Thymus (tissue), 11 donors: ENCODE measurements around the gene JAM3. TPM values are rescaled to one million over a fixed set of nuclear protein-coding genes. Genes with fewer than 3 reads are reported as not detected.

Source experiments
- DNase-seq, 9 donors: peaks; one replicate each; pipeline ENCODE4 v3.0.0-alpha.2; 2013; ENCODE audit warnings: low spot score in 9 of 9, low read depth in 6 of 9, missing footprints in 1 of 9
- H3K27ac ChIP-seq, 2 donors: one replicate each; pipeline ENCODE4 v1.5.1; 2013; ENCODE audit warnings: control low read depth in 1 of 2, low read depth in 1 of 2, low read length in 1 of 2, mild to moderate bottlenecking in 1 of 2, moderate library complexity in 1 of 2
- H3K27me3 ChIP-seq, 2 donors: one replicate each; pipeline ENCODE4 v1.5.1; 2013; ENCODE audit warnings: low read length in 1 of 2; ENCODE audit not compliant: control insufficient read depth in 2 of 2, insufficient read depth in 1 of 2
- H3K36me3 ChIP-seq, 2 donors: one replicate each; pipeline ENCODE4 v1.5.1; 2013; ENCODE audit warnings: low read length in 1 of 2, mild to moderate bottlenecking in 1 of 2, moderate library complexity in 1 of 2; ENCODE audit not compliant: control insufficient read depth in 2 of 2, insufficient read depth in 2 of 2
- H3K4me1 ChIP-seq, 2 donors: one replicate each; pipeline ENCODE4 v1.5.1; 2013; ENCODE audit warnings: low read length in 2 of 2; ENCODE audit not compliant: control insufficient read depth in 2 of 2, insufficient read depth in 2 of 2
- H3K4me3 ChIP-seq, 2 donors: one replicate each; pipeline ENCODE4 v1.5.1; 2013; ENCODE audit warnings: low read length in 2 of 2, control low read depth in 1 of 2, mild to moderate bottlenecking in 1 of 2
- H3K9me3 ChIP-seq, 2 donors: one replicate each; pipeline ENCODE4 v1.5.1; 2013; ENCODE audit warnings: low read length in 1 of 2, mild to moderate bottlenecking in 1 of 2; ENCODE audit not compliant: control insufficient read depth in 2 of 2, insufficient read depth in 1 of 2
- WGBS: extraction: QIAGEN DNeasy Blood & Tissue Kit; methylation state at CpG from one replicate; pipeline ENCODE4 v1.1.7; 2013; 5-methylcytosine and 5-hydroxymethylcytosine counted together
- polyA plus RNA-seq: library from polyadenylated mRNA; stranded (reverse); fragments of 200-250 nt; gene quantifications from one replicate; pipeline ENCODE4 v1.2.3, GENCODE V29; 2013
- total RNA-seq: library from RNA; stranded (reverse); fragments of 120-200 nt; gene quantifications from one replicate; pipeline ENCODE4 v1.2.4, GENCODE V29; 2013
- donor health status: healthy.

JAM3 gene
- total and polyA plus RNA-seq, 2 donors: 15.8 to 19.3 TPM

GRCh38 chr11:134043821-134044420 is 25.0 kb upstream of the JAM3 start:
- Histone ChIP-seq H3K9me3 (no peaks in the 10 kb centered on the region), H3K4me1 (no peaks in the 10 kb centered on the region), H3K36me3 (no peaks in the 10 kb centered on the region), H3K4me3 (no peak overlapping the region), H3K27ac (no peak overlapping the region), H3K27me3 (peaks cover 0 to 11% of the 10 kb centered on the region in 2 donors)
- WGBS: 95% methylated on average over 9 of the region's 9 CpGs
- no peak for DNase-seq

DNA sequence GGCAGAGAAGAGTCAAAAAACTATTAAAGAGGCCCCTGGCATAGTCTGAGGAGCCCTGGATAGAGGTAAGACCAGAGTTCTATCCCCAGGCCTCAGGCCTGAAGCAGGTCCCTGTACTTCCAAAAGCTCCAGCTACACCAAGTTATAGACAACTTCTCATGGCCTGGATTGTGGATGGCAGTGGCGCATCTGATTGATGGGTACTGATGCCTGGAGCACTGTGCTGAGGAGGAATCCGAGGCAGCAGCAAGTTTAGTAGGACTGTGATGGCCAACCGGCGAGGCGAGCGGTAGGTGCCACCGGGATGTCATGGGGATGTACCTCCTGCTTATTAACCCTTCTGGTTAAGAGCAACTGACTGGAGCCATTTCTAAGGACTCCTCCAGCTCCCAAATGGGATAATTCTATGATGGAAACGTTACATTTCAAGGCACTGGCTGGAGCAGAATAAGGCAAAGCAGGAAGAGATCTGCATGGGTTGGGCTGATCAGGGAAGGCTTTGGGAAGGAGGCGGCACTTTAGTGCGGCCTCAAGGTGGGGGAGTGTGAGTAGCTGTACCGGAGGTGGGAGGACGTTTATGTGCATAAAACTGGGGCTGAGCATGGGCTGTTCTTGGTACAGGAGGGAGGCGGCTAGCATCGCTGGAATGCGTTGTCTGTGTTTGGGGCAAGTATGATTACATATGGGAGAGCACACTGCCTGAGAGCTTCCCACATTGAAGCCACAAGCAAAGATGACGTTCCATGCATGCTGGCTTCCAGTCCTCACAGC is 24.2 kb upstream of the JAM3 start:
- Histone ChIP-seq H3K4me3 (no peak overlapping the region), H3K27ac (no peak overlapping the region), H3K9me3 (no peaks in the 10 kb centered on the region), H3K4me1 (no peaks in the 10 kb centered on the region), H3K36me3 (no peaks in the 10 kb centered on the region), H3K27me3 (peaks cover 0 to 11% of the 10 kb centered on the region in 2 donors)
- DNase-seq: no peak
- WGBS: 97% methylated on average over 16 of the region's 16 CpGs

DNA sequence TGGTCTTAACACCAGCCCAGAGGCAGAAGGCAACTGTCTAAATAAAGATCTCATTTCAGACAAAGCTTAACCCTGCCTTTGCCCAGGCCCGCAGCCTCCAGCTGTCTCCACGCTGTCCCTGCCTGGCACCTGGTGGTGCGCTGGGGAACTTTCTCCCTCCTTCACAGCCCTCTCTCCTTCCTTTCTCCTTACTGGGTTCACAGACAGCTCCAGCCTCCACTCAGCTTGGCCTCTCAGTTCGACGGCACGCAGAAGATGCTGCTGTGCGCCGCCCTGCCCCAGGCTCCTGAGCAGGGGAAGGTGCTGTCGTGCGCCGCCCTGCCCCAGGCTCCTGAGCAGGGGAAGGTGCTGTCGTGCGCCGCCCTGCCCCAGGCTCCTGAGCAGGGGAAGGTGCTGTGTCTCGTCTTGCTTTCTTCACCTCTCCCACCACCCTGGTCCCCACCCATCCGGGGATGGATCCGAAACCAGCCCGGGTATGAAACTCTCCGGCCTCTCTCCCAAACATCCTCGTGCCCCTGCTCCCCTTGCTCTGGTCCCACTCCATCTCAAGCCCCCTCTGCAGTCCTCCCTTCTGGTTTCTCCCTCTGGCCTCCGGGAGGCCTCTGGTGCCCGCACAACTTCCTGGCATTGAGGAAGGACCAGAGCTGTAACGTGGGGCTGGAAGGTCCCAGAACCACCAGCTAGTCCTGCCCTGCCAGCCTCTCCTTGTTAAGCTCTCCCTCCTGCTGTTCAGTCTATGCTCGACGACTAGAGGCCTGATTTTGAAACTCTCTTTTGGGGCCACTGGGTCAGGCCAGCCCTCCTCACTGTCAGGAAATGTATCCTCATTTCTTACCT is 22.9 kb upstream of the JAM3 start:
- 91% methylated on average over 25 of the region's 25 CpGs for WGBS
- no peak overlapping the region for H3K27ac ChIP-seq
- H3K4me1 ChIP-seq: peaks cover 0 to 7% of the 10 kb centered on the region in 2 donors

DNA sequence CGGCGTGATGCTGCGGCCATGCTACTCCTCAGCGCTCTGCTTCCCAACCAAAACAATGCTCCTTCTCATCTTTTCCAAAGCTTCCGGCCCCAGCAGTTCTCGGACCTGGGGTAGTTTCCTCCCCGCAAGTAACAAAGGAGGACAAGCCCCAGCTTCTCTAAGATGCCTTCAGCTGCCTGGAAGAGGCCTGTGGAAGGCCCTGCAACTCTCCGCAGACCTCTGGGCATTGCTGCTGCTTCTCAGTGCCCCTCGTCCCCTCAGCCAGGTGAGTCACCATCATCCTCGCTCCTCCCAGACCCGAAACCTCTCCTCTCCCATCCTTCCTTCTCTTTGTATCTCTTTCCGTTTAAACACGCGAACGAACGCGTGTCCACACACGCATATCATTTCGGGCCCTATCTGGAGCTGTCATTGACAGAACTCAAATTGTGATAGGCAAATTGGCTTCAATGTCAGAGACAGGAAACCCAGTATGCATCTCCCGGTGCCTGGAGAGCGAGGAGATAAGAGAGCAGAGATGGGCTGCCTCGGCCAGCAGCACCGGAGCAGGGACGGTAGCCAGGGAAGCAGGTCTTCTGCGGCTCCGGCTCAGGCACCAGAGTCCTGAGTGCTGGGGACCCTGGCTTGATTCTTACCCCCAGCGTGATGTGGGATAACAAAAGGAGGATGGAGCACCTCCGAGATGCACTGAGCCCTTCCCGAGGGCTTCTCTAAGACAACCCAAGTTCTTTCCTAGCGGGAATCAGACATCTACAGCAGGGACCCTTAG is 22.0 kb upstream of the JAM3 start:
- DNase-seq: no peak
- Histone ChIP-seq H3K4me1 (peaks cover 0 to 7% of the 10 kb centered on the region in 2 donors), H3K27me3 (peaks cover 0 to 14% of the 10 kb centered on the region in 2 donors), H3K27ac (no peak overlapping the region), H3K4me3 (no peak overlapping the region), H3K9me3 (no peaks in the 10 kb centered on the region), H3K36me3 (no peaks in the 10 kb centered on the region)
- 96% methylated on average over 30 of the region's 30 CpGs for WGBS

More for the DNA sequence above, 22.9 kb upstream of the JAM3 start:
- no peak overlapping the region for H3K4me3 ChIP-seq
- no peaks in the 10 kb centered on the region for H3K9me3 ChIP-seq
- no peaks in the 10 kb centered on the region for H3K36me3 ChIP-seq
- H3K27me3 ChIP-seq: peaks cover 0 to 14% of the 10 kb centered on the region in 2 donors
- DNase-seq: peak in 1 of 9 donors; percentile 53

DNA sequence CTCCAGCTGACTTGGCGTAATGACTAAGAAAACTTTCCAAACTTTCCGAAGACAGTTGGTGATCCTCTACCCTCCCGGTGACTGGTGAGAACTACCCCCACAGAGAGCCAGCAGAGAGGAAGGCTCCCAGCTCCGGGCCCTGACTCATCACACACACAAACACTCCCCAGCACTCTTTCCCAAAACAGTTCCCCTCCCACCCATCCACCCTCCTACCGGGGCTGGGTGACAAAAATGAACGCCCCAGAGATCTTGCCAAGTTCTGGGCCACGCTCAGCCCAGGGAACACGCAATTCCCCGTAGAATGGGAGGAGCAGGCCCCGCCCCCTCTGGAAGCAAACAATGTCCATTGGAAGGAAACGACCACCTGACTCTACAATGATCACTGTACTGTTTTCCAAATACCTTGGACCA is 21.3 kb upstream of the JAM3 start:
- no peak for DNase-seq
- Histone ChIP-seq H3K36me3 (no peaks in the 10 kb centered on the region), H3K27ac (no peak overlapping the region), H3K9me3 (no peaks in the 10 kb centered on the region), H3K4me1 (peaks cover 0 to 7% of the 10 kb centered on the region in 2 donors), H3K4me3 (no peak overlapping the region), H3K27me3 (peaks cover 0 to 14% of the 10 kb centered on the region in 2 donors)
- 88% methylated on average over 11 of the region's 11 CpGs for WGBS

DNA sequence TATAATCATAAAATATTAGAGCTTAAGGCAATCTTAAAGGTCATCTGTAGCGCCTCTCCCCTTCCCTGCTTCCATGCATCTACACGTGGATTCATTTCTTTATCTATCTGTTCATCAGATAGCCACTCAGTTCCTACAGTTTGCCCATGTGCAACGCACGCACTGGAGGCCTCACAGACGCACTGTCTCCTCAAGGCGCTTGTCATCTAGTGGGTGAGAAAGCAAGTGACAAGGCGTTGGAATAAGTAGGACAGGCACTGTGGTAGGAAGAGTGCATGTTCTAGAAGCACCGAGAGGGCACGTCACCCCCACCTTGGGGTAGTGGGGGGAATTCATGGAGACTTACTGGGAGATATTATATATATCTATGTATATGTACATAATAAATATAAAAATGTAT is 20.8 kb upstream of the JAM3 start:
- H3K27ac ChIP-seq: no peak overlapping the region
- H3K4me3 ChIP-seq: no peak overlapping the region
- H3K27me3 ChIP-seq: peaks cover 0 to 14% of the 10 kb centered on the region in 2 donors
- no peak for DNase-seq
- no peaks in the 10 kb centered on the region for H3K36me3 ChIP-seq
- peaks cover 0 to 7% of the 10 kb centered on the region in 2 donors for H3K4me1 ChIP-seq
- no peaks in the 10 kb centered on the region for H3K9me3 ChIP-seq
- WGBS: 96% methylated on average over 9 of the region's 9 CpGs

GRCh38 chr11:134049303-134049702 is 19.6 kb upstream of the JAM3 start:
- H3K36me3 ChIP-seq: no peaks in the 10 kb centered on the region
- peak in 1 of 9 donors; percentile 53 for DNase-seq
- 60% methylated on average over 11 of the region's 11 CpGs for WGBS
- no peaks in the 10 kb centered on the region for H3K9me3 ChIP-seq
- no peak overlapping the region for H3K27ac ChIP-seq
- peaks cover 0 to 14% of the 10 kb centered on the region in 2 donors for H3K27me3 ChIP-seq
- no peak overlapping the region for H3K4me3 ChIP-seq
- H3K4me1 ChIP-seq: peaks cover 0 to 10% of the 10 kb centered on the region in 2 donors

DNA sequence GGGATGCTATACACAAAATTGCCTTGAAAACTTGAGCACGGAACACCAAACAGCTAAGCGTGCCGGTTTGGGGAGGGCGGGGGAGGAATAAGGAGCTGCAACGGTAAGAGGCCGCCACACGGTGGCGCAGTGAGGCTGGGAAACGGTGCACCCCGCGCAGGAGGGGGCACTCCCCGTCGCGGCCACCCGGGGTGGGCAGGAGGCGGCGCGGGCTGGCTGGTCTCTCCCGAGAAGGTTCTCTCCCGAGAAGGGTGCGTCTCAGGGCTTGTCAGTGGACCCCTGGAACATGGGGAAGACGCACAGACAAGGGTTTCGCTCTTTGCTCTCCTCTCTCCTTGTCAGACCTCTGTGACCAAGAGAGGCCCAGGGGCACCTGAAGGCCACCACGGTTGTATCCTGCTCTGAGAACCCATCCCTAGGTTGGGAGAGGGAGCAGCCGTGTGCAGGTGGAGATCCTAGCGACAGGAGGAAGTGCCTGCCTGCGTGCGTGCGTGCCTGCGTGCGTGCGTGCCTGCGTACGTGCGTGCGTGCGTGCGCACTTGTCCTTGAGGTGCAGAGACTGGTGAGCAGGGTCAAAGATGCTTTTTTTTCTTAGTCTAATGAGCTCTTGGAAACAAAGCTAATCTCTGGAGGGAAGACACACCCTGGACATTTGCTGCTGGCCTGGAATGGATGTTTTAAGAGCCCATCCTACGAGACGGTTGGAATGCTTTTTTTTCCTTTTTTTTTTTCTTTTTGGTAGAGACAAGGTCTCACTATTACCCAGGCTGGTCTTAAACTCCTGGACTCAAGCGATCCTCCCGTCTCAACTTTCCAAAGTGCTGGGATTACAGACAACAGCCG is 18.1 kb upstream of the JAM3 start:
- Histone ChIP-seq H3K9me3 (no peaks in the 10 kb centered on the region), H3K27me3 (peaks cover 0 to 11% of the 10 kb centered on the region in 2 donors), H3K4me1 (peaks cover 0 to 10% of the 10 kb centered on the region in 2 donors), H3K27ac (no peak overlapping the region), H3K4me3 (no peak overlapping the region), H3K36me3 (no peaks in the 10 kb centered on the region)
- WGBS: 43% methylated on average over 43 of the region's 43 CpGs
- peak in 7 of 9 donors; percentile 60 to 84 (median 78) for DNase-seq
